ENCODE data around the gene BEX3.
A peak's percentile ranks its signal among the peaks of the same experiment; 100 is the strongest.
"Not testable (repeated sequence)": the region's sequence is repeated elsewhere in the genome, so short reads cannot be mapped to it uniquely, and the experiment has no call there.

Gene BEX3

DNA sequence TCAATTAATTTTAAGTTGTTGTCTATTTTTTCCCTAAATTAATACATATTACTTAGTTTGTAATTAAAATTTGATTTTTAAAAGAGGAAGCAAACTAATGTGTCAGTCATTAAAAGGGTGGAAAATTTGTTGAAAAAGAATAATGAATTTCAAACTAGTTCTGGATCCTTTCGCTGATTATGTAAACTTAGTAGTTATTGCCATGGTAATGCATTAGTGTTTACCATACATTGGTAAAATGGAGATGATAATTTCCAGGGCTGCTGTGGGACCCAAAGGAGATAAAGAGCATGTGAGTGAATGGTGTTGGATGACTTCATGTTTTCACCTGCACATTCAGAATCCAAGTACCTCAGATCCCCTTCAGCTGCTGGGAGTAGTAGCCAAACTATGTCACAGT, 6.5 kb downstream of the BEX3 start:
- DNase-seq (ENCODE audit: low read depth): no peak

DNA sequence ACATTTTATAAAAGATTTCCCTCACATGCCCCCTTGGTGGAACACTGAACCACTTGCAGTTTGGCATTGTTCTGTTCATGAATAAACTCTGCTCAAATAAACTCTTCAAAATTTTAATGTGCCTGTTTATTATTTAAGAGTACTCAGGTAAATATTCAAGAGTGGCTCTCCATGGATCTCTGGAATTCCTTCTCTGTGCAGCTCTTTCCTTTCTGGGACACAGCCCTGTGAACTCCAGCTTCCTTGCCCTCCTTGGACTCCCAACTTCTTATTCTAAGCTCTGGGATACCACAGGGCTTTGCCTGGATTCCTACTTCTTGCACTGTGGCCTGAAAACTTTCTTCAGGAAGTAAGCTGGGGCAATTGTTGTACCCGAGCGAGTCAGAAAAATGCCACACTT, 8.3 kb downstream of the BEX3 start:
- no peak for DNase-seq (ENCODE audit: low read depth)

DNA sequence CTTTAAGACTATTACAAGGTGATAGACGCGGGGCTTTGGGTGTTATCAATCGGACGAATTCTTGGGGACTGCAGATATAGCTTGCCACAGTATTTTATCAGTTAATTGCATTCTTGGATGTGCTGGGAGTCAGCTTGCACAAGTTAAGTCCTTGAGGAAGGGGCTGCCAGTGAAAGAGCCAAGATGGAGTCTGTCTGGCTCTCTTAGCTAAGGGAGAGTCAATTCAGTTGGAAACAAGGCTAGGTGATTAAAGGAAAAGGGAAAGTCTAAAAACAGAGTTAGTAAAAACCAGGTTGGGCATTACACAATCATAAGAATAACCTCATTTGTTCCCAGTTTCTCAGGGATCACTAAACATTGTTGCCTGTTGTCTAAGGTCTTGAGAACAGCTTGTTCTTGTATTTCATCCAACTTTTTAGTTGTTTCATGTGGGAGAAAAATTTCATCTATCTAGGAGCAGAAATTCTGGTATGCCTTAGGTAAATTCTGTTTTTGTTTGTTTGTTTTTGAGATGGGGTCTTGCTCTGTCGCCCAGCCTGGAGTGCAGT, 9.0 kb downstream of the BEX3 start:
- not testable (repeated sequence) for DNase-seq (ENCODE audit: low read depth)

DNA sequence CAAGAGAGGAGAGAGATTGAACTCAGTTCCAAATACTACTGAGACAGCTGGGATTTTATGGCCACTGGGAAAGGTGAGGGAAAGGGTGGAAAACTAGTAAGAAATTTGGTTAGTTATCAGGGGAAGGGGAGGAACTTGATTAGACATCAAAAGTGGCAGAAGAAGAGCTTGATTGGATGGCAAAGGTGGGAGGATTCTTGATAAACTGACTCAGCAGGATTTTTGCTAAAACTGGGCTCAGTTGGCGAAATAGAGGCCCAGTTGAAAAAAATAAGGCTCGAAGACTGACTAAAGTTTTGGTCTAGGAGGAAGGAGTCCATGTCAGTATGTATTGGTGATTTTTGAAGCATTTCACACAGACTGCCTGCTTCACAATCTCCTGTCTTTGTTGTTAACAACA, 10.0 kb downstream of the BEX3 start:
- DNase-seq (ENCODE audit: low read depth): no peak

DNA sequence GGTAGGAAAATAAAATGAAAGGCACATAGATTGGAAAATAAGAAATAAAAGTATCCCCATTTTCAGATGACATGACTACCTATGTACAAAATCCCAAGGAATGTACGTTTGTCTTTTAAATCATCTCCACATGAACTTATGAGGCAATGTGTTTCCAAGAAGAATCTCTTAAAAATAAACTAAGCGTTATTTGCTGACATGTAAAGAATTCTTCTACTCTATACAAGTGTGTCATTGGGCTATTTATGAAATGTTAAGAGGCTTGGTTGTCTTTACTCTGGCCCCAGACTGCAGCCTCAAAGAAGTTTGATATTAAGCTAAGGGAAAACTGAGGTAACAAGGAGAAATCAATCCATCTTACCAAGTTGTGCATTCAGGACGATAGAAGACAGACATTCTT, 17.1 kb downstream of the BEX3 start:
- no peak for DNase-seq (ENCODE audit: low read depth)

DNA sequence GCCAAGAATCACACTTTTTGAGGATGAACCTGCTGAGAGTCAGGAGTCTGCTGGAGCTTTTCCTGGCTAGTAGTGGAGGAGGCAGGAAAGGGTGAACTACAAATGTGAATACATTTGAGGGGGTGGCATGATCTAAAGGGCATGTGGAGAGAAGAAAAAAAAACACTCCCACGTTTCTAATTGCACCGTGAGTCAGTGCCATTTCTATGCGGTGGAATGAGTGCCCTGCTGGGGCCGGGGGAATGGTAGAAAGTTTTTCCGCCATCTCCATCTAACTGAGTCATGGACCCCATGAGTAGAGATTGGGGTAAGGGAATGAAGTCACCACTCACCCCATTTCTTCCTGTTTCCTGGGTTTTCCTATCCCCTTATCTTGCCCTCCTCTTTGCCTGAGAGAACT, 19.8 kb downstream of the BEX3 start:
- peak; percentile 66 for DNase-seq (ENCODE audit: low read depth)

DNA sequence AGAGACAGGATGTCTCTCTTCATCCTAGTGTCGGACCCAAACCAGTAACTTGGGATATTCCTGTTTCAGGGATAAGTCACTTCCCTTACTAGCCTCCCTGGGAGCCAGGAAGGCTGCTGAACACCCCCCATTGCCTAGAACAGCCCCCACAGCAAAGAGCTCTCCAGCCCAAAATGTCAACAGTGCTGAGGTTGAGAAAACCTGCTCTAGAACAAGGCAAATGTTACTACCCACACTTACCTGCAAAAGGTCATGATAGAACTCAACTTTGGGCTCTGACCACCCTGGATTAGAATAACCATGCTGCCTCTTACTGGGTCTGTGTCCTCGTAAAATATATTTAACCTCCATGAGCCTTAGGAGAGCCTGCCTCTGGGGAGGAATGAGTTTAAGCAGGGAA, 20.3 kb downstream of the BEX3 start:
- DNase-seq (ENCODE audit: low read depth): no peak

DNA sequence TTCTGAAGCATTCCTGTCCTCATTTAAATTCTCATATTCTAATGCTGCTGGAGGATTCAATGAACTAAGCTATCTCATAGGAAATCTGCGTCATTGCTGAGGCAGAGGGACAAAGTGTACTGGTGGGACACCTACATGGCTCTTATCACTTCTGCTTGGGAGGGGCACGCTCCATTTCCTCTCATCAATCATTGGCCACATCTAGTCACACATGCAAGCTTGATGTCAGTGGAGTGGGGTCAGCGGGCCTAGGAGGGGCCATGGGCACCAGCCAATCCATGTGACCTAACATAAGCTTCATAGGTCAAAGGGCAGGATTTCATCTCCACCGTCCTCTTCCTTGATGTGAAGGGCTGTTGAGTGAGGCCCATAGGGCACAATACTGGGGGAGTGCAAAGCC, 21.4 kb downstream of the BEX3 start:
- no peak for DNase-seq (ENCODE audit: low read depth)

DNA sequence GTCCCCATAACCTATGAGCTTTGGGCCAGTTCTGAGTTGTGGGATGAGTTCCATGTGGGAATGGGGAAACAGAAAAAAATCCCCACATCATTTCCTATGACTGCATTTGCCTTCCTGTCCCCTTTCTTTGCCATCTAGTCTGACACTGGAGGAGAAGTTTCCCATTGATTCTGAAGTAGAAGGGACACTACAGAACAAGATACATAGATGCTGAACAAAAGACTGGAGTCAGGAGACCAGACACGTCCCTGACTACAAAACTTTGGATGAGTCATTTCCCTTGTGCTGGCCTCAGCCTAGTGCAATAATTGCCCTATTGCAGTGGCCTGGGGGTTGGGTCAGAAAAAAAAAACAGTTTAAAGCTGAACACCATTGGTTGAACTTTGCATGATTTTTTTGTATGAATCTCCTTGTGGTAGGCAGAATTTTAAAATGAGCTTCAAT, 22.1 kb downstream of the BEX3 start:
- DNase-seq (ENCODE audit: low read depth): peak; percentile 81

DNA sequence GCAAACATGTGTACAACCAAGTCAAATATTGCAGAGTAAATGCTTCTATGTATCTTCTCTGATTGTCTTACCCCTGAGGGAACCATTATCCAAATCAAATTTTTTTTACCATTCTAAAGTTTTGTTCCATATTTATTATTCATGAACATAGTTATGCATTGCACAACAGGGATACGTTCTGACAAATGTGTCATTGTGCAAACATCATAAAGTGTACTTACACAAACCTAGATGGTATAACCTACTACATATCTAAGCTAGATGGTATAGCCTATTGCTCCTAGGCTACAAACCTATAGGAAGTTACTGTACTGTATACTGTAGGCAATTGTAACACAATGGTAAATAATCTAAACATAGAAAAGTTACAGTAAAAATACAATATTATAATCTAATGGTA, 23.4 kb downstream of the BEX3 start:
- DNase-seq (ENCODE audit: low read depth): no peak

DNA sequence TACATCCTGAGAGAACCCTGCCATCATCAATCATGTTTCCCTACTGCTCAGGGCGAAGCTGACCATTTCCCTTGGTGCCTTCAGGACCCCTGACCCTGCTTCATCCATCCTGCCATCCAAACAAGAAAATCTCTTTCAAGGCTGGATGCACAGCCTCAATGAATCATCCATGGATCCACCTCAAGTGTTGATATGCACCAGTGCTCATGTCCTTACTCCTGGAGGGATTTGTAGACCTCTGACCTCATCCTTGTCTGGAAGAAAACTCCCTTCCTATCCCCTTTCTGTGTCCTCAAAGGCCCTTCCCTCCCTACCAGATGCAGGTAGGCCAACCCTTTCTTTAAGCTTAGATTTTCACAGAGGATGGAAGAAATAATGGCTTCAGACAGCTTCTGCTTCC, 24.6 kb downstream of the BEX3 start:
- DNase-seq (ENCODE audit: low read depth): no peak

DNA sequence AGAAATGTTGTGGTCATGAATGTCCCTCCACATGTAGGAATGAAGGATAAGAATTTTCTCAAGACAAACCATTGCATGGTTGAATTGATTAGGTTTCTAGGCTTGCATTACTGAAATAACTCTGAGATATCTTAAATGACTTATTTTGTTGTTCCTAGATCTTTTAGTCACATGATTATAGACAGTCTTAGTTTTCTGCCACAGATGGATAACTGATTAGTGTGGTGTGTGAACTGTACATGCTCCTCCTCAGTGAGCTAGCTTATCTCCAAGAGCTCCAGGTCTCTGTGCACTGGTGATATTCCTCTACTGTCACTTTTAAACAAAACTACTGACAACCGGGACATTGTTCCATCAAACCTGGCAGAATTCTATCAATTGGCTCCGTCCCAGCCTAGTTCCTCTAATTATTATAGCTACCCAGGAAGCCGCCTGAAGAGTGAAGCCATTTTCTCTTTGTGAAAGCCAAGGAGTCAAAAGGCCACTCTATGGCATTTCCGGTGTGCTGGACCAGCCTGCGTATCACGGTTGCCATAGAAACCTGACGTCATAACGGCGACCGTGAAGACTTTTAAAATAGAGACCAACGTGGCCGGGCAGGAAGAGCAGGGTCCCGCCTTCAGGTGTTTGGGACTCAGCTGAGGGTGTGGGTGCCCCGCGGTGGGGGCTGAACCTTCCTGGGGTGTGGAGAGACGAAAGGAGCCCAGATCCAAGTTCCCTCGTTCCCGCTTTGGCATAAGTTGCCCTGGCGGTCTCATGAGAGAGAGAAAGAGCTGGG, 28.1 kb downstream of the BEX3 start:
- DNase-seq (ENCODE audit: low read depth): peak; percentile 75

DNA sequence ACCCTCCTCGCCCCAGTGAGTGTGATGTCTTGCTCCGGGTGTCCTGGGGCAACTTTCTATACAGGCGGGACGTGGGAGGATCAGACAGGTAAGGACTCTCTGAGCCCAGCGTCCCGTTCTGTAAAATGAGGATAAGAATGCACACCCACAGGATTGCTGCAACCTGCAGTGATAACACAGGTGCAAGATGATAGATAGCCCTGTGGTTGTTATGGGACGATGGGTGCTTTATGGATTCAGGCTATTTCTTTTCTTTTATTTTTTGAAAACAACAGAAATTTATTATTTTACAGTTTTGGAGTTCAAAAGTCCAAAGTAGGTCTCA, 28.6 kb downstream of the BEX3 start:
- DNase-seq (ENCODE audit: low read depth): no peak

DNA sequence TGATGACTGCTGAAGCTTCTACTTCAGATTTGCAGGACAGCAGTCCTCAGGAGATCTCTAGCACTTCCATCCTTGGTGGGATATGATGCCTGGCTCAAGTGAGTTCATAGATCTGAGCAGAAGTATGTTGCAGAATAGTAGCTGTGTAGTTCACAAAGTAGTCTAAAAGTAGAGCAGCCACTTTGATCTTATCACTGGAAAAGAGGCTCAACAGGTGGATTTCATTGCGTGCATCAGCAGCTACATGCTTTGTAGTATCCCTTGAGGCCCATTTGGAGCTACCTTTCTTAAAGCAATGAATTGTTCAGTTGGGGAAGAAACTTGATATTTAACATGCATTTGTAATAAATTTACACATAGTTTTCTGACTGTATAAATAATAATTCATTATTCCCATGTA, 29.9 kb downstream of the BEX3 start:
- DNase-seq (ENCODE audit: low read depth): no peak

DNA sequence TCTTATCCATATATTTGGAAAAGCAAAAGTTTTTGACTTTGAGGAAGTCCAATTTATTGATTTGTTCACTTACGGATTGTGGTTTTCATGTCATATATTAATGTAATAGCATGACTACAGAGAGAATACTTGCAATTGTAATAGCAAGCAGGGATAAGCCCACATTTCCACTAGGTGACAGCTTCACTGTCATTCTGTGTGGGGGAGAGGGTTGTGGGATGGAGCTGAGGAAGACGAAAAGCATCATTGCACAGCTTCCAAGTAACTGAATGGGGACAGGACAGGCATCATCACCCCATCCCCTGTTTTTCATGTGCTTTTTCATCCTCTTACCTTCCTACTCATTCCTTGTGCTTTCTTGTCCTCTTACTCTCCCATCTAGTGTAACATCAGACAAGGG, 31.4 kb downstream of the BEX3 start:
- DNase-seq (ENCODE audit: low read depth): no peak

DNA sequence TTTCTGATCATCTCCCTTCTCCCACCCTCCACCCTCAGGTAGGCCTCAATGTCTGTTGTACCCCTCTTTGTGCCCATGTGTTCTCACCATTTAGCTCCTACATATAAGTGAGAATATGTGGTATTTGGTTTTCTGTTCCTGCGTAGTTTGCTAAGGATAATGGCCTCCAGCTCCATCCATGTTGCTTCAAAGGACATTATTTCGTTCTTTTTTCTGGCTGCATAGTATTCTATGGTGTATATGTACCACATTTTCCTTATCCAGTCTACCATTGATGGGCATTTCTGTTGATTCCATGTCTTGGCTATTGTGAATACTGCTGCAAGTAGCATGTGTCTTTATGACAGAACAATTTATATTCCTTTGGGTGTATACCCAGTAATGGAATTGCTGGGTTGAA, 35.4 kb downstream of the BEX3 start:
- DNase-seq (ENCODE audit: low read depth): not testable (repeated sequence)

DNA sequence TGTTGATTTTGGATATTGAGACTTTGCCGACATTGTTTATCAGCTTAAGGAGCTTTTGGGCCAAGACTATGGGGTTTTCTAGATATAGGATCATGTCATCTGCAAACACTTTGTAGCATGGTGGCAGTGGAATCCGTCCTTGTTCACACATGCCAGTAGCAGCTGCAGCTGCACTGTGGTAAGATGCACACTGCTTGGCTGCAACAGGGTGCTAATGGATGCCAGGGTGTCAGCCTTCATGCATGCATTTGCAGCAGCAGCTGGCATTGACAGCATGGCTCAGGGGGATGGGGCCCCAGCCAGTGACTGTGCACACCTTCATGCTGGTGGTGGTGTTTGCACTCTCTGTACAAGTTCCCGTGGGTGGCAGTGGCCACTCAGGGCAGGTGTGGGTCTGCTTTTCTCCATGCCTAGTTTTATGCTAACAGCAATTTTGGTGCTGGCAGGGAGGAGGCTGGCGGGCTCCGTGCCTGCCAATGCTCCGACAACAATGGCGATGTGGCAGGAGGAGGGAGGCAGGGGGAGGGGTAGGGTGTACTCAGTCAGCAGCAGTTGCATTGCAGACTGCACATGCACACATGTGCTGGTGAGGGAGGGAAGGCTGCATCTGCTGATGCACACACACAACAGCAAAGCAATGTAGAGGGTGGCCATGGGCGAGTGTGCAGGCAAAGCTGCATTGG, 37.5 kb downstream of the BEX3 start:
- no peak for DNase-seq (ENCODE audit: low read depth)

DNA sequence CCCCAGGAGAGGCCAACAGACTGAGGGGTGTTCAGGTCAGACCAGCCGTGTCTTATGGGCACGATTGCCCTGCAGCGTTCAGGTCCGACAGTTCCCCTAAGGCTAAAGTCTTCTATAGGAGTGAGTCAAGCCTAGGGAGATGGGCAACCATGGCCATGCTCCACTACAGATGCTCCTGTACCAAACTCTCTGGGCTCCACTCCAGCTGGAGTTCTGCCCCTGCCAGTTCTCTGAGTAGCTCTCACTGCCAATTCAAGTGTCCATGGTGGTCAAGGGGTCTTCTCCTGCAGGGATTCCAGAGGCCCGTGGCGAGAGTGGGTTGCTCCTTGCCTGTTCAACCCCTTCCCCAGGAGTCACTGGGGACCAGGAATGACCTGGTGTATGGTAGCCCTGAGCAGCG, 38.2 kb downstream of the BEX3 start:
- DNase-seq (ENCODE audit: low read depth): no peak

DNA sequence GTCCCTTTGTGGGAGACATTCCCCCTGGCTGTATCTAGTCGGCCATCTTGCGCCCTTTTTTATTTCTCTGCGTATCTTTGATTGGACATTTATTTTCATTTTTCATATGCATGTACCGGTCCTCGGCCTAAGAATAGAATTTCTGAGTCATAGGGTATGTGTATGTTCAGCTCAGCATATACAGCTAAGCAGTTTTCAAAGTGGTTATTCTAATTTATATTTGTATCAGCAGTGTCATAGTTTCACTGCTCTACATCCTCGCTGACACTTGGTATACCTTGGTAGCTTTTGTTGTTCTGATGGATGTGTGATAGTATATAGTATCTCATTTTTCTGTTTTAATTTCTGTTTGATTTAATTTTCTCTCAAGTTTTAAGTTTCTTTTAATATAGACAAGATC, 38.7 kb downstream of the BEX3 start:
- DNase-seq (ENCODE audit: low read depth): no peak

DNA sequence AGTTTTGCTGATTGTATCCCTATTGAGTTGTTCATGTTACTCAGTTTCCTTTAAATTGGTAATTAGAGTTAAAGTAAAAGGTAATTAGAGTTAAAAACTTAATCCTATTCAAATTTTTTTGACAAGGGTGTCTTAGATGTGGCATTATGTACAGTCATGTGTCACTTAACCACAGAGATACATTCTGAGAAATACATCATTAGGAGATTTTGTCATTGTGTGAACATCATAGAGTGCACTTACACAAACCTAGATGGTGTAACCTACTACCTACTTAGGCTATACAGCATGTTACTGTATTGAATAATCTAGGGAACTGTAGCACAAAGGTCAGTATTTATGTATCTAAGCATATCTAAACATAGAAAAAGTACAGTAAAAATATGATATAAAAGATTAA, 39.2 kb downstream of the BEX3 start:
- DNase-seq (ENCODE audit: low read depth): no peak

DNA sequence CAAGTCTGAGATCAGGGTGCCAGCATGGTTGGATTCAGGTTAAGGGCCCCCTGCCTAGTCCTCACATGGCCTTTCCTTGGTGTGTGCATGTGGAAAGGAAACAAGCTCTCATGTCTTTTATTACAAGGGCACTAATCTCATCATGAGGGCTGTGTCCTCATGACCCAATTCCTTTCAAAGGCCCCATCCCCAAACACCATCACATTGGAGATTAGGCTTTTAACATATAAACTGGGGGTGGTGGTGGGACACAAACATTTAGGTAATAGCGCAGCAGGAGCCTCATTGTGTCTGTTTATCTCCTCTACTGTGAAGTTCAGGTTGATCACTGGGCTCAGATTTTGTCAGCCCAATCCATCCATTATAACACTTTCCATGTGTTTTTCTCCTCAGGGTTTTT, 41.0 kb downstream of the BEX3 start:
- DNase-seq (ENCODE audit: low read depth): no peak

DNA sequence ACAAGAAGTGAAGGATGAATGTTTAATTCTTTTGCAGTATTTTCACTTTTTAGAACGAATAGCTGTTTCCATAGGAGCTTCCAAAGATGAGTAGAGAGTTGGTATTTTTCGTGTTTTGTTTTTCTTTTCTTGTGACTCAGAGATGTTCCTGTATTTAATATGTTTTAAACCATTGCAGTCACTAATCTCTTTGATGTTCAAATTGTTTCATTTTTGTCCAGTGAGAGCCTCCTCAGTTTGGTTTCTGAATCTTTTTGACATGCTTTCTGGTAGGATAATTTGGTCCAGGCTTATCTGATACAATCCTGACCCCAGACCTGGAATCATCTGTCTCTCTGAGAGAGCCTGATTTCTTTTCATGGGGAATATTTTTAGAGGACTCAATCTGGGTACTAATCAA, 41.6 kb downstream of the BEX3 start:
- DNase-seq (ENCODE audit: low read depth): no peak

DNA sequence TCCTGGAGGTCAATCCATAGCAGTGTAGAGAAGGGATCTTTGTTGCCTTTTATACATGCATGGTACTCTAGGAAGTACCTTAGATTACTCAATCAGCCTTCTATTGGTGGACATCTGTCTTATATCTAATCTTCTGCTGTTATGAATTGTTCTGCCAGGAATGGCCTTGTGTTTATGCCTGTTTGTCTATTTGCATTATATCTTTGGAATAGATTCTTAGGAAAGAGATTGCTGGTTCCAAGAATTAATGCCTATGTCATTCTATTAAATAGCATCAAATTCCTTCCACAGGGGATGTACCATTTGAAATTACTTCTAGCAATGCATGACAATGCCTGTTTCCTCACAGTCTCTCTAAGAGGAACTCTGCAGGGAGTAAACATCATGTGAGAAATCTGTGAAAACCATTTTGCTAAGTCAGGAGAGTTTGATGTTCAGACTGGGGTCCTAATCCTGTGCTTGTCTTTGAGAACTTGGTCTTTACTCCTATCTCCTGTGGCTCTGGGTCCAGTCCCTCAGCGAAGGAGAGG, 42.5 kb downstream of the BEX3 start:
- DNase-seq (ENCODE audit: low read depth): no peak
